GM23248 (cell line): Measurements from ENCODE around the gene C17orf100.
"Not testable (repeated sequence)": the region's sequence is repeated elsewhere in the genome, so short reads cannot be mapped to it uniquely, and the experiment has no call there.

Experiments used
- EZH2 ChIP-seq: fragments of 200-600 bp; sonication (generic); IDR thresholded peaks from 2 replicates; pipeline ENCODE4 v1.6.1; 2018; ENCODE audit warnings: antibody characterized with exemption, mild to moderate bottlenecking; ENCODE audit not compliant: insufficient read depth, poor library complexity, severe bottlenecking
- EZH2phosphoT487 ChIP-seq: fragments of 200-600 bp; sonication (generic); IDR thresholded peaks from 2 replicates; pipeline ENCODE4 v1.6.1; 2018; ENCODE audit warnings: antibody characterized with exemption, moderate library complexity, mild to moderate bottlenecking, low read depth; ENCODE audit not compliant: insufficient read depth

- not testable (repeated sequence) for TF ChIP-seq EZH2, EZH2phosphoT487
These were observed 5.5 kb downstream of the C17orf100 start for GRCh38 chr17:6656797-6657632.
